HG03196 (cell line): ENCODE measurements around the gene HTR3E.

Experiments
- ATAC-seq: cut with Tn5 transposase; IDR thresholded peaks from one replicate; pipeline ENCODE4 v1.9.1; 2021; ENCODE audit not compliant: unreplicated experiment

HTR3E gene

DNA sequence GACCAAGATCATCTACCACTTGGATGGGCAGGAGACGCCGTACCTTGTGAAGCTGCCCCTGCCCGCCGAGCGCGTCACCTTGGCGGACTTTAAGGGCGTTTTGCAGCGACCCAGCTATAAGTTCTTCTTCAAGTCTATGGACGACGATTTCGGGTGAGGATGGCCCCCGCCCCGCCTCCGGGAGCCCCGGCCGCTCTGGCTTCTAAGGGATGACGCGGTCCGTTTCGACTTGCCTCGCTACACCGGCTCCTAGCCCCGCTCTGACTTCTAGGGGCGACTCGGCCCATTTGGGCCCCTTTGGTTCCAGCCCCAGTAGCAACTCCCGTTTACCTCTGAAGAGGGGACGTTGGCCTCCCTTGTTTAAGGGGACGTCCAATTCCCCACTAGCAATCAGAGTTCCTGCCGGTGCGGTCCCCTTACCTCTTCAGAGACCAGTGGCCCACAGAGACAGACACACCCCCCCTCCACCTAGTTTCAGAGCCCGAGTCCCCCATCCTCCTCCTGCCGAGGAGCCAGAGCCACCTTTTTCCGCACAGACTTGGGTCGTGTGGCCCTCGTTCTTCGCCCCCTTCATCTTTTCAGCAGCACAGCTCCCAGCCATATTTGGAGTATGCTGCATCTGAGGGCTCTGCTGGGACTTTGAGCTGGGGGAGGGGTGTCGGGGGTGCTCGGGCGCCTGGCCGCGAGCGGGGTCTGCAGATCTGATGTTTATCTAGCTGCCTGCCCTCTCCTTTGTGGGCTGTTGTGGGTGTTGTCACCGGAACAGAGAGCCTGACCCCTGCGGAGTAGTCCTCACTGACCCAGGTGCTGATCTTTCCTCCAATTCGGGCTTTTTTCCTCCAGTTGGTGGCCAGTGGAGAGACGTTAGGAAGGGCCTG, 59.0 kb downstream of the HTR3E start:
- peak; percentile 21 for ATAC-seq

DNA sequence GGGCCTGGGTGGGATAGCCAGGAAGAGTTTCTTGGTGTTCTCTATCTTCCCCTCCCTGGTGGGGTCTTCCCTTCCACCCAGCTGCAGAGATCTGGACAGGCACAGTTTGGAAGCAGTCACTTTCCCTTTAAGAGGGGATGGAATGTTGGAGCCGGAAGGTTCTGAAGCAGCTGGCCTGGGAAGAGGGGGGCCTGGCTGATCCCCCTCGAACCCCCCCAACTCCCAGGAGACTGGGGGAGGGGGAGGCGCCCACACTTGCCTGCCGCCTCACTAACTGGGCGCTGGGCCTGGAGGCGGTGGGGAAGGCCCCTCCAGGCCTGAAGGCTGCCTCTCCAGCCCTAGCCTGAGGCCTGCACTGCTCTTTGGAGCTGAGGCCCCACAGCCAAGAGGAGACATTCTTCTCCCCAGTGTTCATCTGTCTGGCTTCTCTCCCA, 59.7 kb downstream of the HTR3E start:
- ATAC-seq, result peak; percentile 14
